ENCODE results near the gene OR11A1.
"Not testable (repeated sequence)": the region's sequence is repeated elsewhere in the genome, so short reads cannot be mapped to it uniquely, and the experiment has no call there.

OR11A1 gene

DNA sequence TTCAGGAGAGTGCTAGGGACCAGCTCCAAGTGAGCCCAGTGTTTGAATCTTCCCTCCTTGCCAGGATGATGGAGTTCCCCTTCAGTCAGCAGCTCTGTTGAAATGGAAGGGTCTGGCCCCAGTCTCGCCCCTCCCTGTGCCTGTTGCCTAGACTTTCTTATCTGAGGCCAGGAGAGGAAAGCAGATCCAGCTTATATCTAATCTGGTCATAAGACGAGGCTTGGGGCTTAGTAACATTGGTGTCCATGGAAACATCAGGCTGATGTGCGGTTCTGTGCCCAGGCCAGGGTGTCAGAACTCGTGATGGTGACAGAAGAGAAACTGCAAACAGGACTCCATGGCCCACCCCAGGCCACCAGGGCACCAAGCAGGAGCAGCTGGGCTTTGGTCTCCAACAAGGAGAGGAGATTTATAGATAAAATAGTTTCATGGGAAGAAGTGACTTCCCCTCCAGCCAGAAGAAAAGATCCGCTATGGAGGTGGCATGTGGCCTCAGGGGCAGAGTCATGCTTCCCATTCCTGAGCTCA, 21.1 kb upstream of the OR11A1 start:
- DNase-seq, result no peak

DNA sequence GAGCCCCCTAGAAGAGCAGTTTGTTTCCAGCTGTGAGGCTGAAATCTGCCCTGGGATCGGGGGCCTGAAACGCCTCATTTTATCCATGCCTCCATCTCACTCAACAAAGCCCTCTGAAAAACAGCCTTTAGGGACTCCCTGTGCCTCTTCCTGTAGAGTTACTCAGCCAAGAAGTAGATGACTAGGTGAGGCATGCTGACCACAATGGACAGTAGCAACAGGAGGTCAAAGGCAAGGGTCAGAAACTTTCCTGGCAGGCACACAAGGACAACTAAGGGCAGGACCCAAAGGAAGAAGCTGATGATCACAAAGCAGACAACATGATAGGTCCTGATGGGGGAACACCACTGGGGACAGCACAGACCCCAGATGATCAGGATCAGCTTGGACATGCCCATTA, 18.1 kb upstream of the OR11A1 start:
- DNase-seq, result no peak

- no peak for DNase-seq
Observed at GRCh38 chr6:29466241-29466640, 9.4 kb upstream of the OR11A1 start.

GRCh38 chr6:29465801-29466200, 8.9 kb upstream of the OR11A1 start:
- no peak for DNase-seq

GRCh38 chr6:29465279-29465678, 8.4 kb upstream of the OR11A1 start:
- DNase-seq, result no peak

DNA sequence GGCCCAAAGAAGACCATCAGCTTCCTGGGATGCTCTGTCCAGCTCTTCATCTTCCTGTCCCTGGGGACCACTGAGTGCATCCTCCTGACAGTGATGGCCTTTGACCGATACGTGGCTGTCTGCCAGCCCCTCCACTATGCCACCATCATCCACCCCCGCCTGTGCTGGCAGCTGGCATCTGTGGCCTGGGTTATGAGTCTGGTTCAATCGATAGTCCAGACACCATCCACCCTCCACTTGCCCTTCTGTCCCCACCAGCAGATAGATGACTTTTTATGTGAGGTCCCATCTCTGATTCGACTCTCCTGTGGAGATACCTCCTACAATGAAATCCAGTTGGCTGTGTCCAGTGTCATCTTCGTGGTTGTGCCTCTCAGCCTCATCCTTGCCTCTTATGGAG, 5.2 kb upstream of the OR11A1 start:
- DNase-seq, result no peak

- DNase-seq, result no peak
Observed at GRCh38 chr6:29461021-29461814, 4.3 kb upstream of the OR11A1 start.

- no peak for DNase-seq
Observed at GRCh38 chr6:29451471-29452193, 5.2 kb downstream of the OR11A1 start.

- no peak for DNase-seq
Observed at GRCh38 chr6:29447670-29448069, 9.2 kb downstream of the OR11A1 start.

DNA sequence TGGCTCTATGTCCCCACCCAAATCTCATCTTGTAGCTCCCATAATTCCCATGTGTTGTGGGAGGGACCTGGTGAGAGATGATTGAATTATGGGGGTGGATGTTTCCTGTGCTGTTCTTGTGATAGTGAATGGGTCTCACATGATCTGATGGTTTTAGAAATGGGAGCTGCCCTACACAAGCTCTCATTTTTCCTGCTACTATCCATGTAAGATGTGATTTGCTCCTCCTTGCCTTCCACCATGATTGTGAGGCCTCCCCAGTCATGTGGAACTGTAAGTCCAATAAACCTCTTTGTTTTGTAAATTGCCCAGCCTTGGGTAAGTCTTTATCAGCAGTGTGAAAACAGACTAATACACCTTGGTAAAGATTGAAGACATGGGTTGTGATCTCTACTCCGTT, 12.8 kb downstream of the OR11A1 start:
- not testable (repeated sequence) for DNase-seq

DNA sequence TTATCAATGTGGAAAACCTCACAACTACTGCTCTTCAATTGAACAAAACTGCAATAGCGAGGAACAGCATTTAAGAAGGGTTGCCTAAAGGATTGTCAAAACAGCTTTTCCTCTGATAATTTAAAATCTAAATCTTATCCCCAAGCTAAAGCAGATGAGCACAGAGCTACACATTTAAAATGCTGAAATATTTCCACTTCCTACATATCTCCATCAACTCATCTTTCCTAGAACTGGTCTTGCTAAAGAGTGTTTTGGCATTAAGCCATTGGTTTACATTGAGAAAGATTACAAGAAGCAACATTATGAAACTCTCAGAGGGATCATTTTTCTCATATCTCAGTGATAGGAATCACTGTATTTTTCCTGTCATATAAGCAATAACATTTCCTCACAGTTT, 14.2 kb downstream of the OR11A1 start:
- no peak for DNase-seq

GRCh38 chr6:29439006-29439405, 17.9 kb downstream of the OR11A1 start, which contains the start of gene OR10C1:
TSS of gene OR10C1 (plus strand) at chr6:29439306. CDS start at chr6:29440016, 710 bp downstream.
- DNase-seq, result no peak

GRCh38 chr6:29436730-29437129, 20.1 kb downstream of the OR11A1 start:
- DNase-seq, result not testable (repeated sequence)

- DNase-seq, result no peak
Observed at GRCh38 chr6:29426654-29427053, 30.2 kb downstream of the OR11A1 start.

DNA sequence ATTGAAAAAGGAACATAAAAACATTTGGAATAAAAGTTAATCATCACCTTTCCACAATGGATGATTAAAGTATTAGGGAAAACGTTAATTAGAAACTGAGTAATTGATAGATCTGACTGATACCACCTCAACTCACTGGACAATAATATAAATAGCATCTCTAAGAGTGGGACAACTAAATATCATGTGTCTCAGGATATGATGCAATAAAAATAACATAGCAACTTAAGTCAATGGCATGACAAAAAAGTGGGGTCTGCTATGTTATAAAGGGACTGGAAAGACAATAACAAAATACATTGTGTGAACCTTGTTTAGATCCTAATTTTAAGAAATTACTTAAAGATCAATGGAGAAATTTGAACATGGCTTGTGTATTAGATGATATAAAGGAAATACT, 31.8 kb downstream of the OR11A1 start:
- DNase-seq, result no peak

- DNase-seq, result no peak
Observed at GRCh38 chr6:29424575-29424974, 32.3 kb downstream of the OR11A1 start.

DNA sequence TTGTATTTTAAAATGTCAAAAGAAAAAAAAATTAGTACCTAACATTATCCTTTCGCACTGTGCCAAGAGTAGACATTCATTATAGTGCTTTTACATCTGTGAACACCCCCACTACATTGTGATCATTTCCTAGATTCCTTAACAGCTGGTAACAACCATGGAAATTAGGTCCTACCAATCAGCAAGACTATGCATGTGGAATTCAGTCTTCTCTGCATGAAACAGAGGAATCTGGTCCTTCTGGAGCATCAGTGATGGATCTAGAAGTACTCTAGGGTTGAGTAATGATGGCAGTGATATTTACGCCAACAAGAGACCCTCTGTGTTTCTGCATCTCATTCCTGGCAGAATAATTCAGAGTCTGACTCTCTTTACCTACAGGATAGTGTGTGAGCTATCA, 32.7 kb downstream of the OR11A1 start:
- no peak for DNase-seq

- DNase-seq, result no peak
Observed at GRCh38 chr6:29419516-29419915, 37.4 kb downstream of the OR11A1 start.

DNA sequence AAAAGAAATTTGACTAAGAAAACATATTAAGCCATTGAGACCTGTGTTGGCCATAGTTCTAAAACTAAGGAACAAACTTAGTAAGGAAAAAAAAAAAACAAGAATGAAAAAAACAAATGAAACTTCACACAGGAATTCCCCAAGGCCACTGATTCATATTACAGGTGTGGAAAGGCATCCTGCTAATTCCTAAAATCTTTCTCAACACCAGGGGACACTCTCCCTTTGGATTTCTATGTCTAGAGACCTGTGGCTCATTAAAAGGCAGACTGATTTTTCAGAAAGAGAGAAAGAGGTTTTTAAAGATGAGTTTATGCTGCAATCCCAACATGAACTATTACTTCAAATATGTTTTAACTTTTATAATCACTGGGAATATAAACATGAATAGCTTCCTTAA, 42.3 kb downstream of the OR11A1 start, which contains the start of gene OR12D1:
OR12D1 (plus strand) TSS at position 341 of the 400 bp plus-strand sequence.
- no peak for DNase-seq

DNA sequence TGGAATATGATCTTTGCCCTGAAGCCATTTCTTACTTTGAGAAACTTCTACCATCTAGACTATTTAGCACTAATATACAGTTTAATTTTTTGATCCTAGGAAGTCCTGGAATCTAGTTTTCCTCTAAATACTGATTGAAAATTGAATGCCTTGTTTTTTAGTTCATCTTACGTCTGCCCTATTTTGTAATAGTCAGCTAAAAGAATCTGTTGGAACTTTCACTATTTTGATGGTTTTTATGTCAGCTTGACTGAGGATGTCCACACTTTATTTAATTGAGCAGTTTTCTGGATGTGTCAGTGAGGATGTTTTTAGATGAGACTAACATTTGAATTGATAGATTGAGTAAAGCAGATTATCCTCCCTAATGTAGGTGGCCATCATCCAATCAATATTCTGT, 53.1 kb downstream of the OR11A1 start:
- DNase-seq, result no peak

DNA sequence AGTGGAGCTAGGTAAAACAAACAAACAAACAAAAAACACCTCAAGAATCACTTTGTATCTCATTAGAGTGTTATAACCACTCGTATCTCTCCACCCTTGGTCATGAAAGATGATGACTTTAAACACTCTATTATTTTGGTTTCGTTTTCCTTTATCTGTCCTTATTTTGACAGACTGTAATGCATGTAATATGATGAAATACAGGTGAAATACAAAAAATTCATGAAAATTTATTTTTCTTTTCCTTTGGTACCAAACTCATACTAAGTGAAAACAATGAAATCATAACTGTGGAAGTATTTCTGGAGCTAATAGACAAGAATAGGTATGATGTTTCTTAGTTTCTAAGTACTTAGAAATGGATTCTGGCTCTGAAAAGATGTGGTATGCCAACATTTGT, 57.3 kb downstream of the OR11A1 start:
- no peak for DNase-seq

DNA sequence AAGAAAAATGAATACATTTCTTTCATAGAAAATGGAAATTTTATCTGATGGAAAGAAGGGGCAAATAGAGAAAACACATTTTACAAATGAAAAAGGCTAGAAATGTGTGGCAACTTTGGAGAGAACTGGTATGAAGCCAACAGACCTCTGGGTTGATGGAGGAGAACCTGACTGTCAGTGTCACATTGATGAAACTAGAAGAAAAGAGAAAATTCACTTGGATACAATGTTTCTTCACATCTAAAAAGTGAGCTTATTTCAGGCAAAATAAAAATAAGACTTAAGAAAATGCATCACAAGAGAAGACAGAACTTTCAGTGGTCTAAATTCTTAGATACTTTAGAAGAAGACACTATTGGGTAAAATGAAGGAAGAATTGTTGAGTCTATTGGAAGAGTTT, 61.5 kb downstream of the OR11A1 start, which contains the start of gene OR12D2:
OR12D2 (plus strand) TSS at position 301 of the 400 bp plus-strand sequence. CDS start 1,069 bp downstream, outside the sequence.
- DNase-seq, result no peak

DNA sequence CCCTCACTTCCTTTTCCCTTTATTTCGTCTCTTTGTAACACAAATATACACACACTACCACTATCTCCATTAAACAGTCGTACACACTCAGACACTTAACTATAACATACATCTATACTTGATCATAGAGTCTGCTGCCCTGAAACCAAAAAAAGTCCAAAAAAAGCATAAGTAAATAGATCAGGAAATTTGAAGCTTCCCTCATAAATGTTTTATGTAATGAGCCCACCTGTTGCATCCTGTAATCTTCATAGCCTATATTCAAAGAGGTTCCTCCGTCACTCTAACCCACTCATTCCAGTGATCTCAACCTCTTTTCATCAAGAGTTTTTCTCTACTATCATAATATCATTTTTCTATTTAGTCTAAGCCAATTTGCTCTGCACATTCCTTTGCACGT, 68.3 kb downstream of the OR11A1 start:
- DNase-seq, result no peak

DNA sequence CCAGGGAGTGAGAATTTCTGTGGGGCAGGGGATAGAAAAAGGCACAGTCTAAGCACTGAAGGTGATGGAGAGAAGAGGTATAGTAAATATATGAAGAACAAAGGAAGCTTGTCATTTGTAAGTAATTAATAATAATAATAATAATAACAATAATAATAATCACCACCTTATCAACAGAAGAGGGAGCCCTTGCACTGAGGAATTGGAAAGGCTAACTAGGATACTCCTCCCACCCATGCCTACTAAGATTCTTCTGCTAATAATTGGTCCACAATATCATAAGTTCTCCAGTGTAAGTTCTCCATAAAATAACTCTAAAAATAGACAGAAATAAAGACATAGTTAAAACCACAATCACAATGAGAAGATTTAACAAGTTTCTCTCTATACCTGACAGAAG, 80.9 kb downstream of the OR11A1 start:
- DNase-seq, result no peak
